Measurements from ENCODE around the gene CAMTA1. TPM values are rescaled to one million over a fixed set of nuclear protein-coding genes. Genes with fewer than 3 reads are reported as not detected.

CAMTA1 gene
- total RNA-seq, 1 experiment from 2014 or later: 118 TPM

DNA sequence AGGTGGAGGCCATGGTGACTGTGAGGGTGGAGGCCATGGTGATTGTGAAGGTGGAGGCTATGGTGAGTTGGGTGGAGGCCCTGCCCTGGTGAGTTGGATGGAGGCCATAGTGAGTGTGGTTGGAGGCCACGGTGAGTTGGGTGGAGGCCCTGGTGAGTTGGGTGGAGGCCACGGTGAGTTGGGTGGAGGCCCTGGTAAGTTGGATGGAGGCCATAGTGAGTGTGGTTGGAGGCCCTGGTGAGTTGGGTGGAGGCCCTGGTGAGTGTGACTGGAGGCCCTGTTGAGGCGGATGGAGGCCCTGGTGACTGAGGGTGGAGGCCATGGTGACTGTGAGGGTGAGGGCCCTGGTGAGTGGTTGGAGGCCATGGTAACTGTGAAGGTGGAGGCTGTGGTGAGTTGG, 860.9 kb downstream of the CAMTA1 start:
- H2AFZ ChIP-seq (ENCODE audit: low read length): no peak overlapping the region
- H3K9ac ChIP-seq (ENCODE audit: low read length): no peak overlapping the region
- no peak overlapping the region for H3K4me3 ChIP-seq (ENCODE audit: low read length)
- H3K9me3 ChIP-seq (ENCODE audit: low read length): no peaks in the 10 kb centered on the region
- H3K27me3 ChIP-seq (ENCODE audit: low read length): no peaks in the 10 kb centered on the region
- DNase-seq: no peak
- H3K4me1 ChIP-seq (ENCODE audit: low read length): no peaks in the 10 kb centered on the region
- no peaks in the 10 kb centered on the region for H3K79me2 ChIP-seq (ENCODE audit: low read length)
- no peaks in the 10 kb centered on the region for H3K9me2 ChIP-seq (replicated peaks; ENCODE audit: insufficient read depth, low read length)
- no peaks in the 10 kb centered on the region for H4K20me1 ChIP-seq (ENCODE audit: insufficient read depth, low read depth, low read length)
- no peak overlapping the region for H3K27ac ChIP-seq (ENCODE audit: low read length)
- no peaks in the 10 kb centered on the region for H3K36me3 ChIP-seq (ENCODE audit: insufficient read depth, low read length)
- H3K4me2 ChIP-seq (ENCODE audit: low read depth, low read length, poor library complexity, severe bottlenecking): no peak overlapping the region

DNA sequence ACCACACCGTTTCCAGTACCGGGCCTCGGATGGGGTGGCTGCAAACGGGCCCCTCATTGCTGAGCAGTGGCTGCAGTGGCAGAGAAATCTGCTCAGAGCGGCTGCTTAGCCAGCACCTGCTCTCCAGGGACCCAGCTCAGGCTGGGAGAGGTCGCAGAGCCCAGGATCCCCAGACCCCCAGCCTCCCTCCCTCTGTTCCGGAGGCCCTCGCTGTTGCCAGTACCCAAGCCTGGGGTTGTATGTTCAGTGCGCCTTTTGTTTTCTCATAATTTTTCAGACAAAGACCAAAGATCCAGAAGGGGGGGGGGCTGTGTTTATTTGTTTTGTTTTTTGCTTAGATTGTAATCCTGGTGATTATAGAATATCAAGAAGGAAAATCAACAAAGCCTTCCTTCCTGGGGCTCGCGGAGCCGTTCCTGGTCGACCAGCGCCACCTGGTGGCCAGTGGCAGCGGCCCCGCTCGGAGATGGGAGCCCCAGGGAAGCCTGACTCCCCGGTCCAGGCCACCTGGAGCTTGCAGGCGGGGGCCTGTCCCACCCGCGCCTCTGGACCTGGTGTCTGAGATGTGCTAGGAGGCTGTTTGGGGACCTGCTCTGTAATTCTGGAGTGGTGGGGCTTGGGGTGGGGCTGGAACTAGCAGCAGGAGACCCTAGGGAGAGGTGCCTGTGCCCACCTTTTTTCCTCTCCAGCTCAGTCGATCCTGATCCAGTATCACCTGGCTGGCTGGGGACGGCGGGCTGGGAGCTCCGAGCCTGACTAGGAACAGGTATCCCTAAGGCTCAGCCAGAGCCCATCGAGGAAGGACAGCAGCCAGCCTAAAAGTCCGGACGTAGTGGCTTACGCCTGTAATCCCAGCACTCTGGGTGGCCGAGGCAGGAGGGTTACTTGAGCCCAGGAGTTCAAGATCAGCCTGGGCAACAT, 862.0 kb downstream of the CAMTA1 start:
- H3K27ac ChIP-seq (ENCODE audit: low read length): no peak overlapping the region
- no peaks in the 10 kb centered on the region for H3K36me3 ChIP-seq (ENCODE audit: insufficient read depth, low read length)
- no peaks in the 10 kb centered on the region for H3K9me3 ChIP-seq (ENCODE audit: low read length)
- H3K4me1 ChIP-seq (ENCODE audit: low read length): no peaks in the 10 kb centered on the region
- H3K27me3 ChIP-seq (ENCODE audit: low read length): no peaks in the 10 kb centered on the region
- no peak overlapping the region for H2AFZ ChIP-seq (ENCODE audit: low read length)
- no peaks in the 10 kb centered on the region for H3K9me2 ChIP-seq (replicated peaks; ENCODE audit: insufficient read depth, low read length)
- peak; percentile 82 for DNase-seq
- no peak overlapping the region for H3K4me3 ChIP-seq (ENCODE audit: low read length)
- no peaks in the 10 kb centered on the region for H3K79me2 ChIP-seq (ENCODE audit: low read length)
- no peak overlapping the region for H3K4me2 ChIP-seq (ENCODE audit: low read depth, low read length, poor library complexity, severe bottlenecking)
- no peak overlapping the region for H3K9ac ChIP-seq (ENCODE audit: low read length)
- no peaks in the 10 kb centered on the region for H4K20me1 ChIP-seq (ENCODE audit: insufficient read depth, low read depth, low read length)

DNA sequence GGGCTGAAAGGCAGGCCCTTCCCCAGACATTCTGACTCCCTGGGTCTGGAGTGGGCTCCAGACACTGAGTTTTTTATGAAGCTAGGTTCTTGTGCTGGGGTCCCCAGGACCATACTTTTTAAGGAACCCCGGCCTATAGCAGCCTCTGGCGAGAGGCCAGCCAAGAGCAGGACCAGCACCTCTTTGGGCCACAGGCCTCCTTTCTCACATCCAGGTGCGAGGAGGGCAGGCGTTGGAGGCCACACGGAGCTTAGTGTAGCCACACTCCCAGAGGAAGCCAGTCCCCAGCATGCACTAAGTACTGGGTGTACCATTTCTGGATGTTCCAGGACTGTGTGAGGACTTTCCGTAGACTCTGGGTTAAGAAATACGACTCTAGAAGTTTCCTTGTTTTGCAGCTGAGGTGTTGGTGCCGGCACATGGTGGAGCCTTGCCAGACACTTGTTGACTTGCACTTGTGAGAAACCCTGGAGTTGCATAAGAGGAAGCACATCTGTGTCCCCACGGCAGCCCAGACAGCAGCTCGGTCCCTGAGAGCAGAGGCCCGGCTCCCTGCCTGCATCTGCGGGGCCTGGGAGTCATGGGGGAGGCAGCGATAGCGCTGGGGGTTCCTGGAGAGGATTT, 863.6 kb downstream of the CAMTA1 start:
- no peaks in the 10 kb centered on the region for H3K9me3 ChIP-seq (ENCODE audit: low read length)
- no peak overlapping the region for H3K9ac ChIP-seq (ENCODE audit: low read length)
- no peaks in the 10 kb centered on the region for H3K36me3 ChIP-seq (ENCODE audit: insufficient read depth, low read length)
- no peaks in the 10 kb centered on the region for H3K79me2 ChIP-seq (ENCODE audit: low read length)
- no peaks in the 10 kb centered on the region for H3K27me3 ChIP-seq (ENCODE audit: low read length)
- H3K4me2 ChIP-seq (ENCODE audit: low read depth, low read length, poor library complexity, severe bottlenecking): no peak overlapping the region
- no peaks in the 10 kb centered on the region for H4K20me1 ChIP-seq (ENCODE audit: insufficient read depth, low read depth, low read length)
- H3K27ac ChIP-seq (ENCODE audit: low read length): no peak overlapping the region
- DNase-seq: no peak
- H3K4me3 ChIP-seq (ENCODE audit: low read length): no peak overlapping the region
- H3K4me1 ChIP-seq (ENCODE audit: low read length): no peaks in the 10 kb centered on the region
- H2AFZ ChIP-seq (ENCODE audit: low read length): no peak overlapping the region
- no peaks in the 10 kb centered on the region for H3K9me2 ChIP-seq (replicated peaks; ENCODE audit: insufficient read depth, low read length)

DNA sequence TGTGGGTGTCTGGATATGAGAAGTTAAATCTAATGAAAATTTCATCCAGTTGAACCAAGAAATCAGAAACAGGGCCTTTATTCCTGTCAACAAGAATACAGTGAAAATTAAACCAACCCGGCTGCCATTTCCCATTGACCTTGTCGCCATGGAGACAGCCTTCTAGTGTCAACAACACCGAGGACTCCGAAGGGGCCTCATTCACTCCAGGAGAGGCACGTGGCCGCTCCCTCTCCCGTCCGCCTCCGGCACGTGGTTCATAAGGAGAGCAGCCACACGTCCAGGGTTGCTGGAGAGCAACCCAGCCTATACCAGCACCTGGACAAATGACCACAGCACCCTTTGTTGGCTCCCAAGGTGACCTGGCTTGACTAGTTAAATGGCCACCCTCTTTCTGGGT, 865.5 kb downstream of the CAMTA1 start:
- Histone ChIP-seq H4K20me1 (ENCODE audit: insufficient read depth, low read depth, low read length) (no peaks in the 10 kb centered on the region), H3K9ac (ENCODE audit: low read length) (no peak overlapping the region), H3K27me3 (ENCODE audit: low read length) (no peaks in the 10 kb centered on the region), H3K4me2 (ENCODE audit: low read depth, low read length, poor library complexity, severe bottlenecking) (no peak overlapping the region), H3K9me3 (ENCODE audit: low read length) (no peaks in the 10 kb centered on the region), H3K4me3 (ENCODE audit: low read length) (no peak overlapping the region), H3K36me3 (ENCODE audit: insufficient read depth, low read length) (no peaks in the 10 kb centered on the region), H3K27ac (ENCODE audit: low read length) (no peak overlapping the region), H3K9me2 (replicated peaks; ENCODE audit: insufficient read depth, low read length) (no peaks in the 10 kb centered on the region), H3K79me2 (ENCODE audit: low read length) (no peaks in the 10 kb centered on the region), H3K4me1 (ENCODE audit: low read length) (no peaks in the 10 kb centered on the region), H2AFZ (ENCODE audit: low read length) (no peak overlapping the region)
- no peak for DNase-seq

DNA sequence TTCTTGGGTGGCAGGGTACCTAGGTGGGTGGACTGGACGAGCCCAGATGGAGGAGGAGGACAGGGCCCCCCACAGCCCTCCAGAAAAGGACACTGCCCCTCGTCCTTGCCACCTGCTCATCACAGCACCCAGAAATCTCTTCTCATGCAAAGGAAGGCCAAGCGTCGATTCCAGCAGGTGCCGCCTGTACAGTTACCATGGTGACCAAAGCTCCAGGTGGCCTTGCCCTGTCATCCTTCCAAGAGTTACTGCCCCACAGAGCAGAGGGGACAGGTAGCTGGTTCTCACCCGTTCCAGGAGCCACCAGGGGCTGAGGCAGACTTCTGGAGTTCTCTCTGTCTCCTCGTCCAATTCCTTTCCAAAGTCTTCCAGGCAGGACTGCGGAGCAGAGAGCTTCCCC, 865.9 kb downstream of the CAMTA1 start:
- no peak for DNase-seq
- no peak overlapping the region for H2AFZ ChIP-seq (ENCODE audit: low read length)
- H3K9ac ChIP-seq (ENCODE audit: low read length): no peak overlapping the region
- no peak overlapping the region for H3K4me3 ChIP-seq (ENCODE audit: low read length)
- no peaks in the 10 kb centered on the region for H4K20me1 ChIP-seq (ENCODE audit: insufficient read depth, low read depth, low read length)
- H3K27me3 ChIP-seq (ENCODE audit: low read length): no peaks in the 10 kb centered on the region
- no peaks in the 10 kb centered on the region for H3K4me1 ChIP-seq (ENCODE audit: low read length)
- no peaks in the 10 kb centered on the region for H3K79me2 ChIP-seq (ENCODE audit: low read length)
- no peaks in the 10 kb centered on the region for H3K9me3 ChIP-seq (ENCODE audit: low read length)
- H3K36me3 ChIP-seq (ENCODE audit: insufficient read depth, low read length): no peaks in the 10 kb centered on the region
- H3K9me2 ChIP-seq (replicated peaks; ENCODE audit: insufficient read depth, low read length): no peaks in the 10 kb centered on the region
- H3K27ac ChIP-seq (ENCODE audit: low read length): no peak overlapping the region
- H3K4me2 ChIP-seq (ENCODE audit: low read depth, low read length, poor library complexity, severe bottlenecking): no peak overlapping the region

DNA sequence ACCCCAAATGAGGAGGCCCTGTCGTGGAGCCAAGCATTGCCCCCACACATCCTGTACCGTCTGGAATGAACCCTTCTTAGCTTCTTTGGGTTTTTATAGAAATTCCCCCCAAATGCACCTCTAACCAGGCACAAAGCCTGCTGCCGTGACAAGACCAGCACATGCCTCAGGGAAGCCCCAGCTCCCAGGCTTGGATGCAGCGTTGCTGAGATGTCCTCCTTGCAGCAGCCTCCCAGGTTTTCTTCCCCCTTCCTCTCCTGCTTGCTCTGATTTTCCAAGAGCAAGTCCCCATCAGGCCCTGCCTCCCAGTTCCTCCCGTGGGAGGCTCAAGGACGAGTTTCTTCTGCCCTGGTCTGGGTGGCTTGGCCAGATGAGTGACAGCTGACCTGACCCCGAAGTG, 866.8 kb downstream of the CAMTA1 start:
- no peaks in the 10 kb centered on the region for H3K9me2 ChIP-seq (replicated peaks; ENCODE audit: insufficient read depth, low read length)
- no peaks in the 10 kb centered on the region for H3K4me1 ChIP-seq (ENCODE audit: low read length)
- H4K20me1 ChIP-seq (ENCODE audit: insufficient read depth, low read depth, low read length): no peaks in the 10 kb centered on the region
- H3K4me2 ChIP-seq (ENCODE audit: low read depth, low read length, poor library complexity, severe bottlenecking): no peak overlapping the region
- H3K4me3 ChIP-seq (ENCODE audit: low read length): no peak overlapping the region
- H3K27me3 ChIP-seq (ENCODE audit: low read length): no peaks in the 10 kb centered on the region
- no peaks in the 10 kb centered on the region for H3K36me3 ChIP-seq (ENCODE audit: insufficient read depth, low read length)
- H3K9ac ChIP-seq (ENCODE audit: low read length): no peak overlapping the region
- no peak for DNase-seq
- H2AFZ ChIP-seq (ENCODE audit: low read length): no peak overlapping the region
- no peak overlapping the region for H3K27ac ChIP-seq (ENCODE audit: low read length)
- H3K79me2 ChIP-seq (ENCODE audit: low read length): no peaks in the 10 kb centered on the region
- H3K9me3 ChIP-seq (ENCODE audit: low read length): no peaks in the 10 kb centered on the region

DNA sequence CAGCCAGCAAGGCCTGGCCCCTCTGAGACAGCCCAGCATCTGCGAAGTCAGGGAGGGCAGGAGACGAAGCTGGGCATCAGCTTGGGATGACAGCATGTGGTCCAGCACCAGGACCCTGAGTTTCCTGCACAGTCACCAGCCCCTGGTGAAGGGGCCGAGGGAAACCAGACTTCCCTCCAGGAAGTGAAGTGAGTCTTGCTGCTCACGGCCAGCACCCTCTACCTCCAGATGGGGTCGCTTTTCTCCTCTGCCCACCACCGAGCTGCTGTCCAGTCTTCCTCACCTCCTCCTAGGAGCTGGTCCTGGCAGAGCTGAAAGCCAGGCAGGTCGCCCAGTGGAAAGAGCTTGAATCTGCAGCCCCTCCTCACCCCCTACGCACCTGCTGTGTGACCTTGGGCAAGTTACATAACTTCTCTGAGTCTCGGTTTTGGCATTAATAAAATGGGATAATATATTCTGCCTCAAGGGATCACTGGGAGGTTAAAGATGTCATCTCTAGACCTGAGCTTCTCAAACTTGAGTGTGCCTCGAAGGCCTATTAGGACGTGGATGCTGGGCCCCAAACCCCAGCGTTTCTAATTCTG, 867.4 kb downstream of the CAMTA1 start:
- Histone ChIP-seq H4K20me1 (ENCODE audit: insufficient read depth, low read depth, low read length) (no peaks in the 10 kb centered on the region), H3K4me1 (ENCODE audit: low read length) (no peaks in the 10 kb centered on the region), H3K27ac (ENCODE audit: low read length) (no peak overlapping the region), H2AFZ (ENCODE audit: low read length) (no peak overlapping the region), H3K79me2 (ENCODE audit: low read length) (no peaks in the 10 kb centered on the region), H3K4me2 (ENCODE audit: low read depth, low read length, poor library complexity, severe bottlenecking) (no peak overlapping the region), H3K9me2 (replicated peaks; ENCODE audit: insufficient read depth, low read length) (no peaks in the 10 kb centered on the region), H3K9me3 (ENCODE audit: low read length) (no peaks in the 10 kb centered on the region), H3K9ac (ENCODE audit: low read length) (no peak overlapping the region), H3K27me3 (ENCODE audit: low read length) (no peaks in the 10 kb centered on the region), H3K4me3 (ENCODE audit: low read length) (no peak overlapping the region), H3K36me3 (ENCODE audit: insufficient read depth, low read length) (no peaks in the 10 kb centered on the region)
- DNase-seq: no peak

DNA sequence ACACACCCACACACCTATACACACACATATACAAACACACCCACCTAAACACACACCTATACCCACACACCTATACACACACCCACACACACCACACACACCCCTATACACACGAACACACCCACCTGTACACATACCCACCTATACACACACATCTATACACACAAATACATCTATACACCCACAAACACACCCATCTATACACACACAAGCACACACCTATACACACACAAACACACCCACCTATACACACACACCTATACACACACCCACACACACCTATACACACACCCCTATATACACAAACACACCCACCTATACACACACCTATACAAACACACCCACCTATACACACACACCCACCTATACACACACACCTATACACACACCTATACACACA, 869.5 kb downstream of the CAMTA1 start:
- H3K9ac ChIP-seq (ENCODE audit: low read length): no peak overlapping the region
- H2AFZ ChIP-seq (ENCODE audit: low read length): no peak overlapping the region
- no peaks in the 10 kb centered on the region for H3K27me3 ChIP-seq (ENCODE audit: low read length)
- no peaks in the 10 kb centered on the region for H4K20me1 ChIP-seq (ENCODE audit: insufficient read depth, low read depth, low read length)
- H3K4me2 ChIP-seq (ENCODE audit: low read depth, low read length, poor library complexity, severe bottlenecking): no peak overlapping the region
- DNase-seq: no peak
- H3K9me2 ChIP-seq (replicated peaks; ENCODE audit: insufficient read depth, low read length): no peaks in the 10 kb centered on the region
- no peaks in the 10 kb centered on the region for H3K79me2 ChIP-seq (ENCODE audit: low read length)
- no peaks in the 10 kb centered on the region for H3K4me1 ChIP-seq (ENCODE audit: low read length)
- no peaks in the 10 kb centered on the region for H3K9me3 ChIP-seq (ENCODE audit: low read length)
- H3K4me3 ChIP-seq (ENCODE audit: low read length): no peak overlapping the region
- H3K27ac ChIP-seq (ENCODE audit: low read length): no peak overlapping the region
- H3K36me3 ChIP-seq (ENCODE audit: insufficient read depth, low read length): no peaks in the 10 kb centered on the region
